Neural progenitor cell (in vitro differentiated cells): Measurements from ENCODE around the gene AFF1. TPM values are rescaled to one million over a fixed set of nuclear protein-coding genes. Genes with fewer than 3 reads are reported as not detected.
A peak's percentile ranks its signal among the peaks of the same experiment; 100 is the strongest.
"Not testable (repeated sequence)": the region's sequence is repeated elsewhere in the genome, so short reads cannot be mapped to it uniquely, and the experiment has no call there.

Experiments used
- DNase-seq: peaks from one replicate; pipeline ENCODE4 v3.0.0-alpha.2; 2016; ENCODE audit warnings: low spot score
- H2AFZ ChIP-seq: fragments of 200-600 bp; sonication (generic); replicated peaks from 2 replicates; pipeline ENCODE4 v1.6.1; 2016; ENCODE audit warnings: antibody characterized with exemption
- H3F3A ChIP-seq: fragments of 200-600 bp; sonication (generic); 2 replicates; pipeline ENCODE4 v1.6.1; 2016; ENCODE audit warnings: antibody characterized with exemption, low read depth
- H3K27ac ChIP-seq: fragments of 200-600 bp; sonication (generic); 2 replicates; pipeline ENCODE4 v1.5.1; 2016; ENCODE audit warnings: mild to moderate bottlenecking
- H3K27me3 ChIP-seq: fragments of 200-600 bp; sonication (generic); 2 replicates; pipeline ENCODE4 v1.6.1; 2016; ENCODE audit warnings: mild to moderate bottlenecking, moderate library complexity
- H3K36me3 ChIP-seq: fragments of 200-600 bp; sonication (generic); 2 replicates; pipeline ENCODE4 v1.5.1; 2016
- H3K4me1 ChIP-seq: fragments of 200-600 bp; sonication (generic); 2 replicates; pipeline ENCODE4 v1.6.1; 2016; ENCODE audit warnings: mixed run types
- H3K4me2 ChIP-seq: fragments of 200-600 bp; sonication (generic); 2 replicates; pipeline ENCODE4 v1.6.1; 2016
- H3K4me3 ChIP-seq: fragments of 200-600 bp; sonication (generic); 2 replicates; pipeline ENCODE4 v1.5.1; 2016
- H3K79me2 ChIP-seq: fragments of 200-600 bp; sonication (generic); 2 replicates; pipeline ENCODE4 v1.6.1; 2016; ENCODE audit warnings: low read depth
- H3K9ac ChIP-seq: fragments of 200-600 bp; sonication (generic); 2 replicates; pipeline ENCODE4 v1.6.1; 2016
- H3K9me3 ChIP-seq: fragments of 200-600 bp; sonication (generic); 2 replicates; pipeline ENCODE4 v1.5.1; 2016; ENCODE audit warnings: low read depth
- H4K20me1 ChIP-seq: fragments of 200-600 bp; sonication (generic); 2 replicates; pipeline ENCODE4 v1.6.1; 2016; ENCODE audit warnings: low read depth
- H3K27ac Mint-ChIP-seq: 3 replicates; pipeline ENCODE4 v1.8.0; 2021; ENCODE audit warnings: mixed read lengths
- H3K27me3 Mint-ChIP-seq: 2 replicates; pipeline ENCODE4 v1.8.0; 2022; ENCODE audit warnings: low read depth, mild to moderate bottlenecking, inconsistent platforms, moderate library complexity, mixed read lengths; ENCODE audit not compliant: insufficient read depth
- H3K36me3 Mint-ChIP-seq: 3 replicates; pipeline ENCODE4 v1.8.0; 2021; ENCODE audit warnings: mixed read lengths
- H3K4me1 Mint-ChIP-seq: 3 replicates; pipeline ENCODE4 v1.8.0; 2021; ENCODE audit warnings: mixed read lengths
- H3K4me3 Mint-ChIP-seq: 3 replicates; pipeline ENCODE4 v1.8.0; 2021; ENCODE audit warnings: mild to moderate bottlenecking, moderate library complexity, mixed read lengths
- H3K9me3 Mint-ChIP-seq: 3 replicates; pipeline ENCODE4 v1.8.0; 2020; ENCODE audit warnings: mixed read lengths
- EZH2 ChIP-seq: fragments of 200-600 bp; sonication (generic); IDR thresholded peaks from 2 replicates; pipeline ENCODE4 v1.6.1; 2017; ENCODE audit warnings: antibody characterized with exemption, mild to moderate bottlenecking, moderate library complexity
- EZH2phosphoT487 ChIP-seq: fragments of 200-600 bp; sonication (generic); IDR thresholded peaks from 2 replicates; pipeline ENCODE4 v1.6.1; 2017; ENCODE audit warnings: antibody characterized with exemption
- total RNA-seq: library from RNA; depleted of rRNA; stranded (reverse); fragments of >200 nt; gene quantifications from 2 replicates; pipeline ENCODE4 v1.2.3, GENCODE V29; 2015; ENCODE audit warnings: low replicate concordance
- TF ChIP-seq, protein P1 (sequence below): fragments of 200-600 bp; sonication (generic); IDR thresholded peaks from 2 replicates; pipeline ENCODE4 v1.5.1; 2017; ENCODE audit warnings: antibody characterized with exemption, mild to moderate bottlenecking

Gene AFF1
- total RNA-seq, 1 donor from 2014 or later: 29.0 TPM

DNA sequence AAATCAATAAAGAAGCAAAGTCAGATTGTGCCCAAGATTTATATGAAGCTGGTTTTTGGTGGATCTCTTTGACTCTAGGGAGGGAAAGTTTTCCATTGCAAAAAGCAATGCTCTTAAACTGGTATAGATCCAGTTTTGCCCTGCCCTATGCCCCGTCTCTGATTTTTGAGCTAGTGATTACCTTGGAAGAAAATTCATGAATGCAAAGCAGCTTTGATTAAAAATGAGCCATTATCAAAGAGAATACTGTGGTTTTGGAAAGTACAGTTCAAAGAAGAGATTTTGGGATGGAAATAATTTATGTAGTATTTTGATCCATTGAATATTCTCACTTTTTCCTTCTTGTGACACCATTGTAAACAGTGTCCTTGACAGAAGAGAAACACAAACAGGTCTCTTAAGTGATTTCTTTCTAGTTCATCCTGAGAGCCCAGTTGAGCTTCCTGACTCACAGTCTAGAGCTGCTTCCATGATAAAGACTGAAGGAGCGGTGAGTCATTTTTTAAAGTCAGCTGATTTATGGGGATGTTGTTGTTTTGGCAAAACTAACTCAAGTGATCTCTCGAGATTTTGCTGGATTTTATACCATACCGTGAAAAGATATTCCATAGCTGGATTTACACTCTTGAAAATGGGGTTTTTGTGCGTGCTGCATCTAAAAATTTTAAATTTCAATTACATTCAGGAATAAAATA lies 76.7 kb downstream of the AFF1 start:
- H3K9me3 ChIP-seq: no peaks in the 10 kb centered on the region
- no peak overlapping the region for H3K9ac ChIP-seq
- no peak overlapping the region for H3K4me2 ChIP-seq
- Mint-ChIP-seq H3K4me1 (peaks cover 64% of the 10 kb centered on the region), H3K4me3 (no peak overlapping the region), H3K27me3 (no peaks in the 10 kb centered on the region), H3K9me3 (no peaks in the 10 kb centered on the region), H3K36me3 (no peaks in the 10 kb centered on the region), H3K27ac (no peak overlapping the region)
- peaks cover 22% of the 10 kb centered on the region for H3F3A ChIP-seq
- no peak overlapping the region for H3K27ac ChIP-seq
- H3K4me3 ChIP-seq: no peak overlapping the region
- TF ChIP-seq, protein P1, sequence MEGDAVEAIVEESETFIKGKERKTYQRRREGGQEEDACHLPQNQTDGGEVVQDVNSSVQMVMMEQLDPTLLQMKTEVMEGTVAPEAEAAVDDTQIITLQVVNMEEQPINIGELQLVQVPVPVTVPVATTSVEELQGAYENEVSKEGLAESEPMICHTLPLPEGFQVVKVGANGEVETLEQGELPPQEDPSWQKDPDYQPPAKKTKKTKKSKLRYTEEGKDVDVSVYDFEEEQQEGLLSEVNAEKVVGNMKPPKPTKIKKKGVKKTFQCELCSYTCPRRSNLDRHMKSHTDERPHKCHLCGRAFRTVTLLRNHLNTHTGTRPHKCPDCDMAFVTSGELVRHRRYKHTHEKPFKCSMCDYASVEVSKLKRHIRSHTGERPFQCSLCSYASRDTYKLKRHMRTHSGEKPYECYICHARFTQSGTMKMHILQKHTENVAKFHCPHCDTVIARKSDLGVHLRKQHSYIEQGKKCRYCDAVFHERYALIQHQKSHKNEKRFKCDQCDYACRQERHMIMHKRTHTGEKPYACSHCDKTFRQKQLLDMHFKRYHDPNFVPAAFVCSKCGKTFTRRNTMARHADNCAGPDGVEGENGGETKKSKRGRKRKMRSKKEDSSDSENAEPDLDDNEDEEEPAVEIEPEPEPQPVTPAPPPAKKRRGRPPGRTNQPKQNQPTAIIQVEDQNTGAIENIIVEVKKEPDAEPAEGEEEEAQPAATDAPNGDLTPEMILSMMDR: no peak
- TF ChIP-seq EZH2phosphoT487 (no peak), EZH2 (no peak)
- no peak overlapping the region for H2AFZ ChIP-seq
- no peaks in the 10 kb centered on the region for H3K36me3 ChIP-seq
- no peak for DNase-seq
- H3K27me3 ChIP-seq: no peaks in the 10 kb centered on the region
- H4K20me1 ChIP-seq: peaks cover 74% of the 10 kb centered on the region
- H3K4me1 ChIP-seq: peaks cover 49% of the 10 kb centered on the region
- peaks cover 91% of the 10 kb centered on the region for H3K79me2 ChIP-seq

DNA sequence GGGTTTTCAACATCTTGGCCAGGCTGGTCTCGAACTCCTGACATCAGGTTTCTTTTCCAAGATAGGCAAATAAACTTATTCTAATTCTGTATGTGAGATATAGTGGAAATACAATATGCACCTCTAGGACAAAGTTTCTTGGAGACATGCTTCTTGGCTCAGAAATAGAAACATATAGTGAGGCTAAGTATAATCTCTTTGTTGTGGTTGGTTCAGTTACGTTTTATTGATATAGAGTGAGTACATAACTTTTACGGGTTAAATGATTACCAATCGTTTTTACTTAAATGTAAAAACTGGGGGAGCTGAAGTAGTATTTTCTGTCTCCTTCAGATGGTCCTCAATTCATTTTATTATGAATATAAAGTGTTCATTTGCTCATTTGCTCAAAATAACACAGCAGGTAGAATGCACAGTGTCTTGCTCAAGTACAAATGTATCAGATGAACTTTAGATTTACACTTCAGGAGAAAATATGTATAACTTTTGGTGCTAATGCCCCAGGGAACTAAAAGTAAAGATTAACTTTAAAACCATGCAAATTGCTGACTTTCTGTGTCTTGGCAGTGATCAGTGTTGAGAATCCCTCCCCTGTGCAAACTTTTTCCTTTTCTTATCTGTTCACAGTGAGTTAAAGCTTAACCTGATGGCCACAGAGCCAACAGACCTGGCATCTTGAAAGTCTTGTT lies 77.6 kb downstream of the AFF1 start:
- no peak overlapping the region for H2AFZ ChIP-seq
- TF ChIP-seq, protein P1: no peak
- TF ChIP-seq EZH2phosphoT487 (no peak), EZH2 (no peak)
- no peak overlapping the region for H3K9ac ChIP-seq
- no peaks in the 10 kb centered on the region for H3K27me3 ChIP-seq
- H3K9me3 Mint-ChIP-seq: no peaks in the 10 kb centered on the region
- no peak overlapping the region for H3K27ac ChIP-seq
- peaks cover 51% of the 10 kb centered on the region for H3K4me1 ChIP-seq
- H3K36me3 ChIP-seq: no peaks in the 10 kb centered on the region
- H3K9me3 ChIP-seq: no peaks in the 10 kb centered on the region
- no peak overlapping the region for H3K4me3 Mint-ChIP-seq
- H3K4me1 Mint-ChIP-seq: peaks cover 64% of the 10 kb centered on the region
- no peak for DNase-seq
- no peak overlapping the region for H3K27ac Mint-ChIP-seq
- no peak overlapping the region for H3K4me3 ChIP-seq
- H4K20me1 ChIP-seq: peaks cover 73% of the 10 kb centered on the region
- no peaks in the 10 kb centered on the region for H3K36me3 Mint-ChIP-seq
- no peaks in the 10 kb centered on the region for H3K27me3 Mint-ChIP-seq
- H3K4me2 ChIP-seq: no peak overlapping the region
- peaks cover 100% of the 10 kb centered on the region for H3K79me2 ChIP-seq
- peaks cover 13% of the 10 kb centered on the region for H3F3A ChIP-seq

DNA sequence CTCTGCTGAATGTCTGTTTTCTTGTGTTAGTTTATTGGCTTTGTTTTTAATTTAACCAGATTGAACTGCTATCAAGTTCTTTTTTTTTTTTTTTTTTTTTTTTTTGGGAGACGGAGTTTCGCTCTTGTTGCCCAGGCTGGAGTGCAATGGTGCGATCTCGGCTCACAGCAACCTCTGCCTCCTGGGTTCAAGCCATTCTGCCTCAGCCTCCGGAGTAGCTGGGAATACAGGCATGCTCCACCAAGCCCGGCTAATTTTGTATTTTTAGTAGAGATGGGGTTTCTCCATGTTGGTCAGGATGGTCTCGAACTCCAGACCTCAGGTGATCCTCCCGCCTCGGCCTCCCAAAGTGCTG lies 78.1 kb downstream of the AFF1 start:
- peaks cover 61% of the 10 kb centered on the region for H3K4me1 Mint-ChIP-seq

DNA sequence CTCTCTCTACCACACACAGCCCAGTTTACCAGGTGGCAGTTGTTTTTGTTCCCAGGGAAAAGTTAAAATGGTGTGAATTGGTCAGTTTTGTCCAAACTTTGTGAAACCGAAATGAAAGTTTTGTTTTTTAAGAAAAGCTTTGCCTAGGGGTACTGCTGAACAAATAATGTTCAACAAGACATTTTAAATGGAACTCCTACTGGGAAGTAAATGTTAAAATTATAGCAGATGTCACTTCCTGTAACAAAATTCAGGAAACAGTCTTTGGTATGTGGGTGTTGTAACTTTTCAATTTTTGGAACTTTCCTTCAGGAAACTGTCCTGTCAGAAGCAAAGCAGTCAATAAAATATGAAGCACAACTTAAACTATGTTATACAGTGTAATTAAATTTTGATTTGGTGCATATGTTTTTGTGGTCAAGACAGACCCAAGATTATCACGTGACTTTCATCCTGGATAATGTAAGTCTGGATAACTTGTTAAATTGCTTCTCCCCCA lies 79.5 kb downstream of the AFF1 start:
- Histone ChIP-seq H3K9me3 (no peaks in the 10 kb centered on the region), H3K9ac (no peak overlapping the region), H3K27ac (peak overlapping the region; percentile 60), H3K4me3 (no peak overlapping the region), H3K4me1 (peaks cover 48% of the 10 kb centered on the region), H3K79me2 (peaks cover 100% of the 10 kb centered on the region), H3K27me3 (no peaks in the 10 kb centered on the region), H2AFZ (no peak overlapping the region), H4K20me1 (peaks cover 55% of the 10 kb centered on the region), H3F3A (peaks cover 3% of the 10 kb centered on the region), H3K4me2 (peak overlapping the region; percentile 52), H3K36me3 (no peaks in the 10 kb centered on the region)
- H3K9me3 Mint-ChIP-seq: no peaks in the 10 kb centered on the region
- no peaks in the 10 kb centered on the region for H3K36me3 Mint-ChIP-seq
- no peak for DNase-seq
- H3K4me1 Mint-ChIP-seq: peaks cover 49% of the 10 kb centered on the region
- TF ChIP-seq EZH2 (no peak), EZH2phosphoT487 (no peak)
- TF ChIP-seq, protein P1: no peak
- no peak overlapping the region for H3K4me3 Mint-ChIP-seq
- peaks cover 1% of the 10 kb centered on the region for H3K27me3 Mint-ChIP-seq
- H3K27ac Mint-ChIP-seq: no peak overlapping the region

More for the DNA sequence above, 78.1 kb downstream of the AFF1 start:
- H3K36me3 Mint-ChIP-seq, H3K4me2 ChIP-seq, H3K27ac ChIP-seq, H3K4me3 ChIP-seq, H2AFZ ChIP-seq, H3F3A ChIP-seq, H3K4me3 Mint-ChIP-seq, H3K27ac Mint-ChIP-seq, H3K9me3 ChIP-seq, H3K36me3 ChIP-seq, H3K9me3 Mint-ChIP-seq, H3K9ac ChIP-seq, DNase-seq, H3K27me3 Mint-ChIP-seq, H3K27me3 ChIP-seq: not testable (repeated sequence)
- Histone ChIP-seq H3K4me1 (peaks cover 56% of the 10 kb centered on the region), H3K79me2 (peaks cover 100% of the 10 kb centered on the region), H4K20me1 (peaks cover 69% of the 10 kb centered on the region)
